Endothelial cell (in vitro differentiated cells): ENCODE measurements around the gene BCL2. TPM values are rescaled to one million over a fixed set of nuclear protein-coding genes. Genes with fewer than 3 reads are reported as not detected.

ENCODE experiments used
- DNase-seq: peaks from one replicate; pipeline ENCODE4 v3.0.0; 2021; ENCODE audit warnings: low spot score
- H3K27ac Mint-ChIP-seq: one replicate; pipeline ENCODE4 v1.8.0; 2021; ENCODE audit warnings: mixed read lengths, inconsistent platforms; ENCODE audit not compliant: unreplicated experiment
- H3K27me3 Mint-ChIP-seq: one replicate; pipeline ENCODE4 v1.8.0; 2021; ENCODE audit warnings: mild to moderate bottlenecking, moderate library complexity, mixed read lengths, inconsistent platforms; ENCODE audit not compliant: unreplicated experiment
- H3K36me3 Mint-ChIP-seq: one replicate; pipeline ENCODE4 v1.8.0; 2021; ENCODE audit warnings: mild to moderate bottlenecking, low read depth, mixed read lengths, inconsistent platforms; ENCODE audit not compliant: unreplicated experiment
- H3K4me1 Mint-ChIP-seq: one replicate; pipeline ENCODE4 v1.8.0; 2021; ENCODE audit warnings: mild to moderate bottlenecking, mixed read lengths, inconsistent platforms; ENCODE audit not compliant: unreplicated experiment
- H3K4me3 Mint-ChIP-seq: one replicate; pipeline ENCODE4 v1.8.0; 2021; ENCODE audit warnings: mild to moderate bottlenecking, mixed read lengths, inconsistent platforms; ENCODE audit not compliant: unreplicated experiment
- H3K9me3 Mint-ChIP-seq: one replicate; pipeline ENCODE4 v1.8.0; 2021; ENCODE audit warnings: mixed read lengths, inconsistent platforms; ENCODE audit not compliant: unreplicated experiment
- total RNA-seq: library from RNA; stranded (reverse); fragmentation: NEBNext Ultra II Directional; extraction: Animal tissue kit (Norgen Biotek cat#: 25700); gene quantifications from one replicate; pipeline ENCODE4 v1.2.1, GENCODE V29; 2021; ENCODE audit not compliant: unreplicated experiment
- TF ChIP-seq, protein P1 (sequence below): fragments of 200-600 bp; sonication (generic); IDR thresholded peaks from one replicate; pipeline ENCODE4 v1.5.0; 2021; ENCODE audit warnings: antibody characterized with exemption; ENCODE audit not compliant: unreplicated experiment

The BCL2 gene
- total RNA-seq, 1 donor from 2014 or later = 9.2 TPM

DNA sequence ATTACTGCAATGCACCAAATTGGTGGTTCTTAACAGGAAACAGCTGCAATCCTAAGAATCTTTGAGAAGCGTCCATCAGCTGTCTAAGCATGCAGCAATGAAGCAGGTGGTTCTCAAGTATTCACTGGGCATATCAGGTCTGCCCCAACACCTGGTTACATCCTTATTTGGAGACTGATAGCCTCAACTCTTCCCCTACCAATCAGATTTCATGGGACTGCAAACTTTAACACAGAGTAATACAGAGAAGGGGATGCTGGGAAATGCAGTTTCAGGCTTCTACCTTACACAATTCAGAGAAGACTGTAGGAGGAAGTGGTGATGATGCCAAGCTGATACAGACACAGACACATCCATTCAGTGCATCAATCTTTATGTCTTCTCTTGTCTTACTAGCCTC, 240.5 kb downstream of the BCL2 start:
- H3K4me3 Mint-ChIP-seq = no peak overlapping the region
- no peak overlapping the region for H3K27ac Mint-ChIP-seq
- no peaks in the 10 kb centered on the region for H3K36me3 Mint-ChIP-seq
- H3K4me1 Mint-ChIP-seq = peaks cover 6% of the 10 kb centered on the region
- DNase-seq = no peak
- H3K27me3 Mint-ChIP-seq = peaks cover 3% of the 10 kb centered on the region
- TF ChIP-seq, protein P1, sequence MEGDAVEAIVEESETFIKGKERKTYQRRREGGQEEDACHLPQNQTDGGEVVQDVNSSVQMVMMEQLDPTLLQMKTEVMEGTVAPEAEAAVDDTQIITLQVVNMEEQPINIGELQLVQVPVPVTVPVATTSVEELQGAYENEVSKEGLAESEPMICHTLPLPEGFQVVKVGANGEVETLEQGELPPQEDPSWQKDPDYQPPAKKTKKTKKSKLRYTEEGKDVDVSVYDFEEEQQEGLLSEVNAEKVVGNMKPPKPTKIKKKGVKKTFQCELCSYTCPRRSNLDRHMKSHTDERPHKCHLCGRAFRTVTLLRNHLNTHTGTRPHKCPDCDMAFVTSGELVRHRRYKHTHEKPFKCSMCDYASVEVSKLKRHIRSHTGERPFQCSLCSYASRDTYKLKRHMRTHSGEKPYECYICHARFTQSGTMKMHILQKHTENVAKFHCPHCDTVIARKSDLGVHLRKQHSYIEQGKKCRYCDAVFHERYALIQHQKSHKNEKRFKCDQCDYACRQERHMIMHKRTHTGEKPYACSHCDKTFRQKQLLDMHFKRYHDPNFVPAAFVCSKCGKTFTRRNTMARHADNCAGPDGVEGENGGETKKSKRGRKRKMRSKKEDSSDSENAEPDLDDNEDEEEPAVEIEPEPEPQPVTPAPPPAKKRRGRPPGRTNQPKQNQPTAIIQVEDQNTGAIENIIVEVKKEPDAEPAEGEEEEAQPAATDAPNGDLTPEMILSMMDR = no peak
- no peaks in the 10 kb centered on the region for H3K9me3 Mint-ChIP-seq

DNA sequence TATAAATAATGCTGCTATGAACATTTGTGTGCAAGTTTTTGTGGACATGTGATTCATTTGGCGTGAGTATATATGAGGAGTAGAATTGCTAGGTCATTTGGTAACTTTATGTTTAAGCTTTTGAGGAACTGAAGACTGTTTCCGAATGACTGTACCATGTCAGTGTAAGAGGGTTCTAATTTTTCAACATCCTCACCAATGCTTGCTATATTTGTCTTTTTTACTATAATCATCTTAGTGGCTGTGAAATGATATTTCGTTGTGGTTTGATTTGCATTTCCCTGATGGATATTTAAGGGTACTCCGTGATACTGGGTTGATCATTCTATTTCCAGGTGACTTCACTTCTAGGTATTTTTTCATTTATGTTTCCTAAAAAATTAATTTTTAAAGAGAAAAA, 241.1 kb downstream of the BCL2 start:
- Mint-ChIP-seq H3K27me3 (peaks cover 3% of the 10 kb centered on the region), H3K36me3 (no peaks in the 10 kb centered on the region), H3K4me3 (no peak overlapping the region), H3K27ac (no peak overlapping the region), H3K4me1 (peaks cover 6% of the 10 kb centered on the region), H3K9me3 (no peaks in the 10 kb centered on the region)
- DNase-seq = no peak
- TF ChIP-seq, protein P1 = no peak

DNA sequence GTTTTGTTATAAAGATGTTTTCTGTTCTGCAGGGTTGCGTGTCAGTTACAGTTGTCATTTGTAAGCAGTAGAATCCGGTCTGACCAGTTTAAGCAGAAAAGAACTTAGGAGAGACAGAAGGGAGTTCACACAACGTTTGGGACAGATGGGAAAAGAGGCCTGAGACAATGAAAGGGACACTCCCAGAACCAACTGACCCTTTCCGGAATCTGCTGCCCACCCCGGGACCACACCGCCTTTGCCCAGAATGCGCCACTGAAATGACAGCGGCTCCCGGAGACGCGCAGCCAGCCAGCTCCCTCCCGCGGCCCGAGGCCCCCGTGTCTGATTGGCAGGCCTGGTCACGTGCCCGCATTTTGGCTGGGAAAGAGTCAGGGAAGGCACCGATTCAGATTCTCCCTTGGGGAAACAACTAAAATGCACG, 244.6 kb downstream of the BCL2 start:
- TF ChIP-seq, protein P1 = no peak
- Mint-ChIP-seq H3K27ac (peak overlapping the region; percentile 39), H3K4me1 (peaks cover 6% of the 10 kb centered on the region), H3K36me3 (no peaks in the 10 kb centered on the region), H3K4me3 (peak overlapping the region; percentile 85), H3K9me3 (no peaks in the 10 kb centered on the region), H3K27me3 (peaks cover 4% of the 10 kb centered on the region)
- peak; percentile 85 for DNase-seq

DNA sequence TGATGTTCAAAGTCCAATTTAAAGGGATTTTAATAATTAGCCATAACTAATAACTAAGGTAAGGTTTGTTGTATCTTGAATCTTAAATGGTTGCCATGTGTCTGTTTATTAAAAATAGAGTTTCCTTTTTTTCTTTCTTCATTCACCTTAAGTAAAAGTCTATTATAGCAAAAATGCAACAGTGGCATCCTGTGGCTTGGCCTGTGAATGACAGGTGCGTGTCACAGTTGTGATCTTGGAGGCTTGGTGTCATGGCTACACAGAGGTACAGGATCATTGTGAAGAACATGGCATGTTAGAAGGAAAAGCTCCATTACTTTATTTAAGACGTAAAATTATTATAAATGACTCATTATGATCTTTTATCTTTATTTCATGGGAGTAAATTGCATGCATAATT, 246.1 kb downstream of the BCL2 start:
- Mint-ChIP-seq H3K4me1 (peaks cover 6% of the 10 kb centered on the region), H3K36me3 (no peaks in the 10 kb centered on the region), H3K9me3 (no peaks in the 10 kb centered on the region), H3K27ac (no peak overlapping the region), H3K27me3 (peaks cover 5% of the 10 kb centered on the region), H3K4me3 (no peak overlapping the region)
- TF ChIP-seq, protein P1 = no peak
- DNase-seq = no peak

Other genes with a start within 250 kb of the BCL2 start
- 23.9 TPM for gene KDSR, start 47.4 kb upstream of the BCL2 start, total RNA-seq
- 43.1 TPM for gene VPS4B, start 102.7 kb upstream of the BCL2 start, total RNA-seq
- not detected for gene SERPINB5, start 157.2 kb upstream of the BCL2 start, total RNA-seq
- gene SERPINB12, start 222.6 kb upstream of the BCL2 start, total RNA-seq = not detected